C4-2B (cell line): Measurements from ENCODE around the gene IL1R1.

Source experiments
- H3K27ac ChIP-seq: fragments of 450-650 bp; 2 replicates; pipeline ENCODE4 v1.5.1; 2017
- CTCF ChIP-seq: fragments of 450-650 bp; conservative IDR thresholded peaks from 2 replicates; pipeline ENCODE4 v1.5.1; 2017; ENCODE audit warnings: mild to moderate bottlenecking
- ZFX ChIP-seq: fragments of 450-650 bp; IDR thresholded peaks from 2 replicates; pipeline ENCODE4 v1.6.1; 2017

The IL1R1 gene

GRCh38 chr2:102114290-102114721 is 28.2 kb upstream of the IL1R1 start:
- H3K27ac ChIP-seq, result no peak overlapping the region
- TF ChIP-seq ZFX, result no peak
- TF ChIP-seq CTCF, result no peak

- TF ChIP-seq CTCF (no peak), ZFX (no peak)
- no peak overlapping the region; the same call in 1 of the 2 replicates for H3K27ac ChIP-seq
These were observed 27.6 kb upstream of the IL1R1 start for GRCh38 chr2:102114851-102115497.

- H3K27ac ChIP-seq, result peak overlapping the region; percentile 55; the same call in 1 of the 2 replicates
- TF ChIP-seq ZFX, result no peak
- no peak for TF ChIP-seq CTCF
These were observed 25.7 kb upstream of the IL1R1 start for GRCh38 chr2:102116630-102117471.

- TF ChIP-seq ZFX (no peak), CTCF (no peak)
- peak overlapping the region; percentile 55; the same call in 1 of the 2 replicates for H3K27ac ChIP-seq
These were observed 25.1 kb upstream of the IL1R1 start for GRCh38 chr2:102117472-102117858.

- TF ChIP-seq ZFX, result no peak
- no peak overlapping the region for H3K27ac ChIP-seq
These were observed 23.3 kb upstream of the IL1R1 start for GRCh38 chr2:102119255-102119654.

GRCh38 chr2:102120261-102120660 is 22.3 kb upstream of the IL1R1 start:
- peak overlapping the region; percentile 100 for H3K27ac ChIP-seq
- TF ChIP-seq CTCF (no peak), ZFX (no peak)

GRCh38 chr2:102120701-102121159 is 21.8 kb upstream of the IL1R1 start:
- TF ChIP-seq ZFX (no peak), CTCF (no peak)
- peak overlapping the region; percentile 100 for H3K27ac ChIP-seq
